Central memory CD8-positive, alpha-beta T cell (primary cell): ENCODE results near the gene ARRB1.

Experiments
- ATAC-seq: fragments of 150-1000 bp; cut with Tn5 transposase; replicated peaks from 2 replicates; pipeline ENCODE4 v1.10.0; 2022; ENCODE audit warnings: mild to moderate bottlenecking, moderate FRiP score, moderate number of reproducible peaks; ENCODE audit not compliant: poor library complexity, severe bottlenecking; ENCODE audit errors: extremely low read depth
- DNase-seq, 2 donors: peaks; one replicate each; pipeline ENCODE4 v3.0.0; 2021; ENCODE audit warnings: low spot score in 2 of 2
- H3K27ac Mint-ChIP-seq: one replicate; pipeline ENCODE4 v1.8.0; 2022; ENCODE audit warnings: low read depth, mild to moderate bottlenecking, moderate library complexity, mixed read lengths
- H3K27me3 Mint-ChIP-seq: one replicate; pipeline ENCODE4 v1.8.0; 2022; ENCODE audit warnings: mixed read lengths
- H3K36me3 Mint-ChIP-seq: one replicate; pipeline ENCODE4 v1.8.0; 2022; ENCODE audit warnings: mild to moderate bottlenecking, moderate library complexity, mixed read lengths; ENCODE audit not compliant: insufficient read depth
- H3K4me1 Mint-ChIP-seq: one replicate; pipeline ENCODE4 v1.8.0; 2022; ENCODE audit warnings: mixed read lengths
- H3K4me3 Mint-ChIP-seq: one replicate; pipeline ENCODE4 v1.8.0; 2022; ENCODE audit warnings: mild to moderate bottlenecking, moderate library complexity, mixed read lengths
- H3K9me3 Mint-ChIP-seq: one replicate; pipeline ENCODE4 v1.8.0; 2022; ENCODE audit warnings: mixed read lengths

ARRB1 gene

DNA sequence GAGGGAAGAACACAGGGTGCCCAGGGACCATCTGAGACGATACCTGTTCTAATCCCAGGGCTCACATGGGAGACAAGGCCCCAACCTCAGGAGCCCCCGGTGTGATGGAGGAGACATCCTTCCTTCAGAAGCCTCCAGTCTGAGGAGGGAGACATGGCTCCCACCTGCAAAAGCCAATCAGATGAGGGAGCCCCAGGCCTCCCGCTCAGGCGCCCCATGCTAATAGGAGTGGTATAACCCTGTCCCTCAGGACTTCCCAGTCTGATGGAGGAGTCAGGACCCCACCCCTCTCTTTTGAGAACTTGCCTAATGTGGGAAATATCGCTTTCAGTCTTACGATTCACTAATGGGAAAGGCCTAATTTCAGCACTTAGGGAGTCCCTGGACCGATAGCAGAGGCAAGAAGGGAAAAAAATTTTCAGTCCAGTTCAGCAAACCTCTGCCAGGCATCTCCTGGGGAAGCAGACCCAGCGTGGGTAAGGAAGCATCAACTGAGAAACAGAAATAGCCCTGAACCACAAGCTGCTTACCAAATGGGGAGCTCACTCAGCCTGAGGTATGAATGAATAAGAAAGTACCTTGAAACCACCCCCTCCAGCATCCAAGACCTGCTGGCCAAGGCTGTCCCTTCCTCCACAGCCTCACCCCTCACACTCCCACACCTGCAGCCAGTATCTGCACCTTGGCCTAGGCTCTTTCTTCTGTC, 5.9 kb downstream of the ARRB1 start:
- H3K27ac Mint-ChIP-seq, result peak overlapping the region; percentile 33
- H3K36me3 Mint-ChIP-seq, result peaks cover 3% of the 10 kb centered on the region
- ATAC-seq (no peak), DNase-seq (no peak)
- peaks cover 63% of the 10 kb centered on the region for H3K4me1 Mint-ChIP-seq
- no peak overlapping the region for H3K4me3 Mint-ChIP-seq
- no peaks in the 10 kb centered on the region for H3K27me3 Mint-ChIP-seq
- H3K9me3 Mint-ChIP-seq, result no peaks in the 10 kb centered on the region

GRCh38 chr11:75344761-75345454, 6.6 kb downstream of the ARRB1 start:
- Mint-ChIP-seq H3K4me1 (peaks cover 63% of the 10 kb centered on the region), H3K27me3 (no peaks in the 10 kb centered on the region), H3K9me3 (no peaks in the 10 kb centered on the region), H3K27ac (no peak overlapping the region), H3K36me3 (peaks cover 2% of the 10 kb centered on the region), H3K4me3 (no peak overlapping the region)
- DNase-seq (no peak), ATAC-seq (no peak)

GRCh38 chr11:75344186-75344585, 7.3 kb downstream of the ARRB1 start:
- H3K27me3 Mint-ChIP-seq, result no peaks in the 10 kb centered on the region
- ATAC-seq (no peak), DNase-seq (no peak)
- H3K9me3 Mint-ChIP-seq, result no peaks in the 10 kb centered on the region
- H3K4me3 Mint-ChIP-seq, result no peak overlapping the region
- H3K4me1 Mint-ChIP-seq, result peaks cover 69% of the 10 kb centered on the region
- H3K36me3 Mint-ChIP-seq, result peaks cover 2% of the 10 kb centered on the region
- no peak overlapping the region for H3K27ac Mint-ChIP-seq

GRCh38 chr11:75342966-75343870, 8.2 kb downstream of the ARRB1 start:
- H3K4me1 Mint-ChIP-seq, result peaks cover 72% of the 10 kb centered on the region
- peaks cover 2% of the 10 kb centered on the region for H3K36me3 Mint-ChIP-seq
- DNase-seq (no peak), ATAC-seq (no peak)
- no peak overlapping the region for H3K4me3 Mint-ChIP-seq
- no peak overlapping the region for H3K27ac Mint-ChIP-seq
- no peaks in the 10 kb centered on the region for H3K9me3 Mint-ChIP-seq
- H3K27me3 Mint-ChIP-seq, result no peaks in the 10 kb centered on the region

GRCh38 chr11:75342231-75342918, 9.1 kb downstream of the ARRB1 start:
- Mint-ChIP-seq H3K27me3 (no peaks in the 10 kb centered on the region), H3K4me1 (peaks cover 70% of the 10 kb centered on the region), H3K4me3 (no peak overlapping the region), H3K9me3 (no peaks in the 10 kb centered on the region), H3K27ac (peak overlapping the region; percentile 71), H3K36me3 (peaks cover 2% of the 10 kb centered on the region)
- DNase-seq (no peak), ATAC-seq (no peak)

DNA sequence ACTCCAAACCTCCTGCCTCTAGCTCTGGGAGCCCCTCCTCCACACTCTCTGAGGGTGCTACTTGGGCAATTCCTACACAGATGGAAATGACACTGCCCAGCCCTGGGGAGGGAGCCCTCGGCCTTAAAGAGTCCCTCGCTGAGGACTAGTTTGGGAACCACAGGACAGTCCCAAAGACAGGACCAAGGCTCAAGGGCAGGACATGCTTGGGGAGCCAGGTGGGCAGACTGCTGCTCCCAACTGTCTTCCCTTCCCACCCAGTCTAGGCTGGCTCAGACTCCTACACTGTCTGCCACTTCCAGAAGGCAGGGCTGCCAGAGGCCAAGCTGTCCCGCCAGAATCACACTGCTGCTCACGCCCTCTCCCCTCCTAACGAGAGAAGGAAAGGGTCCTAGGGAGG, 9.8 kb downstream of the ARRB1 start:
- Mint-ChIP-seq H3K27me3 (no peaks in the 10 kb centered on the region), H3K4me1 (peaks cover 64% of the 10 kb centered on the region), H3K9me3 (no peaks in the 10 kb centered on the region), H3K27ac (peak overlapping the region; percentile 71), H3K36me3 (peaks cover 2% of the 10 kb centered on the region), H3K4me3 (peak overlapping the region; percentile 70)
- ATAC-seq (no peak), DNase-seq (no peak)

- H3K4me1 Mint-ChIP-seq, result peaks cover 54% of the 10 kb centered on the region
- H3K36me3 Mint-ChIP-seq, result peaks cover 2% of the 10 kb centered on the region
- DNase-seq, result no peak
- peak overlapping the region; percentile 71 for H3K27ac Mint-ChIP-seq
- ATAC-seq, result no peak
- H3K4me3 Mint-ChIP-seq, result peak overlapping the region; percentile 70
- H3K9me3 Mint-ChIP-seq, result no peaks in the 10 kb centered on the region
- no peaks in the 10 kb centered on the region for H3K27me3 Mint-ChIP-seq
Measured at GRCh38 chr11:75339685-75340409, 11.6 kb downstream of the ARRB1 start.

DNA sequence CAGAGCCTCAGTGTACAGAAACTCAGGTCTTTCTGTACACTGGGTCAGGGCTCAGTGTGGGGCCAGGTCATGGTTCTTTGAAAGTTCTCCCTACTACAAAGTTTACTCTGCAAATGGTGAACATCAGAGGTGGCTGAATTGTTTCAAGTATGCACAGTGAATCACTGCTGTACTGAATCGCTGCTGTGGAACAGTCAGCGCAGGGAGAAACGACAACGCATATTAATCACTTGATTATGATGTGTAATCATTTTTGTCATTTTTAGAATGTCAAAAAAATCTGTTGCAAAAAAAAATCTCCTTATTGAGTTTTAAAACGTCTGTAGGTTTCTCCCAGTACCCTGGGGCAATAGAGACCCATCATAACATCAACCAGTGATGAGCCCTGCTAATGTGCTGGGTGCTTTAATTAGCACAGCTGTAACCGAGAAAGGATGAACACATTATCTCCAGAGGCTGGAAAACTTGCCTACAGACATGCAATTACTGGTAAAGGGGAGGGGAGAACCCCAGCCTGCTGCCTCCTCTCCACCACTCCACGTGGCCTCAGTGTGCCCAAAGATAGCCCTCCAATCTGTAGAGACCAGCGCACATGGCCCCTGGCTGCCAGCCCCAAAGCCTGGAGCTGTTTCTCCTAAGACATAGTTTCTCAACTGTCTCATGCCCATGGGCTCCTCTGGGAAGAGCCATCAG, 12.8 kb downstream of the ARRB1 start:
- Mint-ChIP-seq H3K9me3 (no peaks in the 10 kb centered on the region), H3K27ac (no peak overlapping the region), H3K27me3 (no peaks in the 10 kb centered on the region), H3K4me1 (peaks cover 54% of the 10 kb centered on the region), H3K36me3 (peaks cover 4% of the 10 kb centered on the region), H3K4me3 (no peak overlapping the region)
- ATAC-seq (no peak), DNase-seq (no peak)

- no peak overlapping the region for H3K27ac Mint-ChIP-seq
- H3K36me3 Mint-ChIP-seq, result peaks cover 4% of the 10 kb centered on the region
- ATAC-seq (no peak), DNase-seq (no peak)
- no peaks in the 10 kb centered on the region for H3K9me3 Mint-ChIP-seq
- H3K27me3 Mint-ChIP-seq, result no peaks in the 10 kb centered on the region
- H3K4me3 Mint-ChIP-seq, result no peak overlapping the region
- peaks cover 45% of the 10 kb centered on the region for H3K4me1 Mint-ChIP-seq
Measured at GRCh38 chr11:75337195-75337654, 14.2 kb downstream of the ARRB1 start.

- no peak overlapping the region for H3K4me3 Mint-ChIP-seq
- H3K4me1 Mint-ChIP-seq, result peaks cover 33% of the 10 kb centered on the region
- no peaks in the 10 kb centered on the region for H3K27me3 Mint-ChIP-seq
- no peak for ATAC-seq
- H3K9me3 Mint-ChIP-seq, result no peaks in the 10 kb centered on the region
- DNase-seq, result no peak
- H3K27ac Mint-ChIP-seq, result no peak overlapping the region
- peaks cover 3% of the 10 kb centered on the region for H3K36me3 Mint-ChIP-seq
Measured at GRCh38 chr11:75334976-75335375, 16.5 kb downstream of the ARRB1 start.

GRCh38 chr11:75334402-75334891, 17.0 kb downstream of the ARRB1 start:
- no peaks in the 10 kb centered on the region for H3K9me3 Mint-ChIP-seq
- H3K27ac Mint-ChIP-seq, result no peak overlapping the region
- H3K36me3 Mint-ChIP-seq, result peaks cover 3% of the 10 kb centered on the region
- ATAC-seq (no peak), DNase-seq (no peak)
- no peaks in the 10 kb centered on the region for H3K27me3 Mint-ChIP-seq
- H3K4me3 Mint-ChIP-seq, result no peak overlapping the region
- peaks cover 32% of the 10 kb centered on the region for H3K4me1 Mint-ChIP-seq
